ENCODE data around the gene RAB5A. TPM values are rescaled to one million over a fixed set of nuclear protein-coding genes. Genes with fewer than 3 reads are reported as not detected.
"Not testable (repeated sequence)": the region's sequence is repeated elsewhere in the genome, so short reads cannot be mapped to it uniquely, and the experiment has no call there.

The RAB5A gene, protein sequence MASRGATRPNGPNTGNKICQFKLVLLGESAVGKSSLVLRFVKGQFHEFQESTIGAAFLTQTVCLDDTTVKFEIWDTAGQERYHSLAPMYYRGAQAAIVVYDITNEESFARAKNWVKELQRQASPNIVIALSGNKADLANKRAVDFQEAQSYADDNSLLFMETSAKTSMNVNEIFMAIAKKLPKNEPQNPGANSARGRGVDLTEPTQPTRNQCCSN
- 52.2 TPM for total RNA-seq
- long read RNA-seq, transcript RAB5A-201 (6 exons, 2,536 nt) = major isoform, 67 of 71 reads
- long read RNA-seq, partial matches to known transcripts = 0 of 71 reads
- long read RNA-seq, other reads (novel, unspliced or antisense) = 3 of 71 reads

DNA sequence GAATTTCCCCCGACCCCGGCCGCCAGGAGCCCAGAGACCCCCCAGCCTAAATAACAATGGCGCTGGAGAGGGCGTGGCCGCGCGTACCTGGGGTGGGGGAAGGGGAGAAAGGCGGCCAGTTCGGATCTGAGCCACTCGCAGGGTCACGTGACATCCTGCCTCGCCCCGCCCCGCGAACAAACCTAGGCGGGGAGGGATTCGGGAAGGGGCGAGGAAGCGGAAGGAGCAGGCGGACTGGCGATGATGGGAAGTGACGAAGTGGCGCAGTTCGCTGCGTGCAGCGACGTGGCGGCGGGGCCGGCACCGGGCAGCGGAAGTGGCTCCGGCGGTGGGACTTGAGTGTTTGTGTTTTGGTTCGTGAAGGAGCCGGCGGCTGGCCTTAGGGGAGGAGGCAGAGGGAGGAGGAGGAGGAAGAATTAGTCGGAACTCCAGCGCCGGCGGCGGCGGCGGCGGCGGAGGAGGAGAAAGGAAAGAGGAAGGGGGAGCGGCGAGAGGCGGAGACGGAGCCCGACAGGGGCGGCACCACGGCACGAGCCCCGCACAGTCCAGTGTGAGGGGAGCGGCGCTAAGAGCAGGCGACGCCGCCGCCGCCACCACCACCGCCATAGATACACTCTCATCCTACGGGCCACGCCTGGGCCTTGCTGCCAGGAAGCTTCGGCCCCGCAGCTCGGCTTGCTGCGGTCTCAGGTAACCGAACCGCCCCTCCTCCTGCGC lies at the start of gene RAB5A:
Gene RAB5A (plus strand): TSS at position 266 of the 717 bp plus-strand sequence. CDS start 3,802 bp downstream, outside the sequence.
- peak; percentile 97 for DNase-seq
- intact Hi-C loops (cut with micrococcal nuclease) = no loop called here
- ATAC-seq = peak; percentile 98

DNA sequence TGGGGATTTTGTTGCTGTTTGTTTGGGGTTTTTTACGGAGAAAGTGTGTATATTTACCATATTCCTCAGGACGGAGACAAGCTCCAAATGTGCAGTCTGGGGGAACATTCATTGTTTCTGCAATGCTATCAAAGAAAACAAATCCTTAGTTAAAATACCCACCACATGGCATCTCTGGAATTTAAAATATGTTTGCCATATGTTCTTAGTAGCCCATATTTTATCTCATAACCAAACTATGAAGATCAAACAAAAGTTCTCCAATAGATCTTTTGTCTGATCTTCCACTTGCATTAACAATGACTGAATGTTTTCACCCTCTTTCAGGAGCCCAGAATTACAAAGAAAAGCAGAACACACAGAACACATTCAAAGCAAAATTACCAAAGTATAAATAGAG lies 48.2 kb upstream of the RAB5A start:
- intact Hi-C loops (cut with micrococcal nuclease) = no loop called here

DNA sequence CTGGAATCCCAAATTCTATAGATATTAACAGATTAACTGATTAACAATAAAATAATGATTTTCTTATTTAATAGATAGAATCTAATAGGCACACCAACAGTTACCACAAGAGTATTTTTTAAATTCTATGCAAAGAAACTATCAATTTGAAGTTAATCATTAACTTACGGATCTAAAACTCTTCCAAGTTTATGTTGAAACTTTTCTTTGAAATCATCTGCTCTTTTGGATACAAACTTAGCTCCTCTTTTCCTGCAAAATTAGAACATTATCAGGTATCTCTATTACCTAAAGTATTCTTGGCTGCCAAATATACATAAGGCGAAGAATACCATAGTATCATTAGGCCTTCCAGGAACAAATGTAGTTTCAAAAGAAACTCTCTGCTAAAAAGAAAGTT lies 47.6 kb upstream of the RAB5A start:
- ATAC-seq = no peak
- intact Hi-C loops (cut with micrococcal nuclease) = no loop called here

More for the DNA sequence above, 48.2 kb upstream of the RAB5A start:
- no peak for ATAC-seq
- no peak for DNase-seq

DNA sequence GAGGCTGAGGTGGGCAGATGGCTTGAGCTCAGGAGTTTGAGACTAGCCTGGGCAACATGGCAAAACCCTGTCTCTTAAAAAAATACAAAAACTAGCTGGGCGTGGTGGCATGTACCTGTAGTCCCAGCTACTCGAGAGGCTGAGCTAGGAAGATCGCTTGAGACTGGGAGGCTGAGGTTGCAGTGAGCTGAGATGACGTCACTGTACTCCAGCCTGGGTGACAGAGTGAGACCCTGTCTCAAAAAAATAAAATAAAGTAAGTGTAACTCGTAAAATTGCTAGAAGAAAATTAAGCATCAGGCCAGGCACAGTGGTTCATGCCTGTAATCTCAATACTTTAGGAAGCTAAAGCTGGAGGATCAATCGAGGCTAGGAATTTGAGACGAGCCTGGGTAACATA lies 47.1 kb upstream of the RAB5A start:
- DNase-seq; intact Hi-C loops (cut with micrococcal nuclease); ATAC-seq: not testable (repeated sequence)

More for the DNA sequence above, 47.6 kb upstream of the RAB5A start:
- DNase-seq = no peak

DNA sequence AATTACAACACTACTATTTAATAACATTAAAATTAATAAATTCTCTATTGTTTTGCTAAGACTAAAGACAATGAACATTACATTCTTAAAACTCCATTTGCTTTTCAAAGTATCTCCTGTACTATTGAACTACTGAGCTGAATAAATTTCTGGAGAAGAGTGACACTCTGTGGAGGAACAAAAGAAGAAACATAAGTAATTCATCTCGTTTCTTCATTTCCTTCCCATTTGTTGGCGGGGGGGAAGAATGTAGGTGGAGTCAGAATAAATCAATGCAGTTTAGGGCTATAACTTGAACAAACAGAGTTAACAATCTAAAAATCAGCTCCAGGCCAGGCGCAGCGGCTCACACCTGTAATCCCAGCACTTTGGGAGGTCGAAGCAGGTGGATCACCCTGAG lies 45.6 kb upstream of the RAB5A start:
- no peak for ATAC-seq
- intact Hi-C loops (cut with micrococcal nuclease) = no loop called here
- no peak for DNase-seq

DNA sequence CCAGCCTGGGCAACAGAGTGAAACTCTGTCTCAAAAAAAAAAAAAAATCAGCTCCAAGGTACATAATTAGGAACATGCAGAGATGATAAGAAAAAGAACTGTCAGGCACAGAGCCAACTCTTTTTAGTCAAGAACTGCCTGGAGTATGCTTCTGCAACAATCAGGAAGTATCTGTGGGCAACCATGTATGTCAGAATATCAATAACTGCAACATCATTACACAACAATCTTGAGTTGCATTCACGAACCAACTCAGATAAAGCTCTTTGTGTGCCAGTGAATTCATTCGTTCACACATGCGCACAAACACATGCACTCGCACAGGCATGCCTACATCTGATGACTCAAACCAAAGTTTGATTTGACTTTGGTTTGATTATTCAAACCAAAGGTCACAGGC lies 45.0 kb upstream of the RAB5A start:
- ATAC-seq (no peak), DNase-seq (no peak)
- intact Hi-C loops (cut with micrococcal nuclease) = no loop called here

DNA sequence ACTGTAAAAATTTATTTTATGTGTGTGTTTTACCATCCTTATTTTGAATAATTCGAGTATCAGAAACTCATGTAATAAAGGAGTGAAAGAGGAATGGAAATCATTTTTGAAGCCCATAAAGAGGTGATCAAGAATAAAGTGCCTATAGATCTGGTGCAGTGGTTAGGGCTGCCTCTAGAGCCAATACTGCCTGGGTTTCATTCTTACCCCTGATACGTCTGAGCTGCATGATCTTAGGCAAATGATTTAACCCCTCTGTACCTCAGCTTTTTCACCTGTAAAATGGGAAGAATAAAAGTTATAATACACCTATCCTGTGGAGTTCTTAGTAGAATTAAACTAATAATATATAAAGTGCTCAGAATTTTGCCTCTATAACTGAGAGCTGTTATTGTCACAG lies 43.2 kb upstream of the RAB5A start:
- intact Hi-C loops (cut with micrococcal nuclease) = no loop called here
- ATAC-seq (no peak), DNase-seq (no peak)

DNA sequence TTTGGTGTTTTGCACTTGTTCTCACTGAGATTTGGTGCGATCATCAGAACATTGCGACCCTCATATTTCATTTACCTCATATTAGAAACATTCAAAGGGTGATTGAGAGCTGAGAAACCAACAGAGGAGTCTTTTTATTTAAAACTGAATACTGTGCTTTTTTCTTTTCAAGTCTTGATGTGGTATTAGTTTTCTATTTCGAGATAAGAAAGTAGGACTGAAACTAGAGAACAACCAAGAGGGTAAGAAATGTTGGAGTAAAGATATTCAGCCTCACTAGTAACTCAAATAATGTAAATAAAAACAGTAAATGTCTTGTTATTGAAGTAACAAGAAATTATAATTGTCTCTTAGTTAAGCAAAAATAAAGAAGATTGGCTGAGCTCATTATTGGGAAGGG lies 39.4 kb upstream of the RAB5A start:
- intact Hi-C loops (cut with micrococcal nuclease) = no loop called here
- DNase-seq (no peak), ATAC-seq (no peak)

DNA sequence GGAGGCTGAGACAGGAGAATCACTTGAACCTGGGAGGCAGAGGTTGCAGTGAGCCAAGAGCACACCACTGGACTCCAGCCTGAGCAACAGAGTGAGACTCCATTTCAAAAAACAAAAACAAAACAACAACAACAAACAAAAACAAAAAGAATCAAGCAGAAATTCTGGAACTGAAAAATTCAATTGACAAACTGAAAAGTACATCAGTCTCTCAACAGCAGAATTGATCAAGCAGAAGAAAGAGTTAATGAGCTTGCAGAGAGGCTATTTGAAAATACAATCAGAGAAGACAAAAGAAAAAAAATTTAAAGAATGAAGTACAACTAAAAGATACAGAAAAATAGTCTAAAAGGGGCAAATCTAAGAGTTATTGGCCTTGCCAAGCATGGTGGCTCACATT lies 35.4 kb upstream of the RAB5A start:
- DNase-seq = no peak
- ATAC-seq = no peak
- intact Hi-C loops (cut with micrococcal nuclease) = no loop called here

DNA sequence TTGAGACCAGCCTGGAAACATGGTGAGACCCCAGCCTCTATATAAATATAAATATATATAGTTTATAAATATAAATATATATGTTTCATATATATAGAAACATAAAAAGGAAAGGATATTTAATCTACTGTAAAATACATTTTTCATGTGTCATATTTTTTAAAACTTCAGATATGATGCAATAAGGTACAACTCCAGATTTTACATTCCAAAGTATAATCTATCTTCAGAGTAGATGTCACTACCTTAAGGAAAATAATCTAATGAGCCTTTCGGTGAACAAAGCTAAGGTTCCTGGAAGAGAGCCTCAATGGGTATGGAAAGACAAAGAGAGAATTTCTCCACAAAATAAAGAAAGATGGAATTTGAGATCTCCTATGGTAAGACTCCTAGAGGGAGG lies 29.7 kb upstream of the RAB5A start:
- ATAC-seq = no peak
- intact Hi-C loops (cut with micrococcal nuclease) = no loop called here
- DNase-seq = no peak

DNA sequence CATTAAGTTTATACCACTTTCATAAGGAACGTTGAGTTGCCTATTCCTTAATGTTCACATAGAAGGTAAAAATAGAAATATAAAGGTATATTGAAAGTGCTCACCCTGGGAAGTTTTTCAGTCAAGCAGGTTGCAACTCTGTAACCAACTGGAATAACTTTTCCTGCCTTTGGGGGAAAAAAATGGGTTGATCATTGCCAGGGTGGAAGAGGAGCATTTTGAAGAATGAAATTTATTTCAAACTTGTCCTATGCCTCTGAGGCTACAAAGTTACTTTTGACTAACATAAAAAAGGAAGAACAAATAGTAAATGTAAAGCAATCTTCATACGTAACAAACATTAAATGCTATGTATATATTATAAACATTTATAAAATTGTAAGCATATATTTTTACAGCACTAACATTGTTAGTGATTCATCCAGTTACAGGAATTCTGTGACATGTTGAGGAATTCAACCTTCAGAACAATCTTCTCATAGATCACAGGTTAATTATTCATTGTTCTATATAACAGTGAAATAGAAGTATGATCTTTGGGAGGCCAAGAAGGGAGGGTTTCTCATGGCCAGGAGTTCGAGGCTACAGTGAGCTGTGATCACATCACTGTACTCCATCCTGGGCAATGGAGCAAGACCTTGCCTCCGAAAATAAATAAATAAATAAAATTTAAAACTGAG lies 26.4 kb upstream of the RAB5A start:
- intact Hi-C loops (cut with micrococcal nuclease) = no loop called here
- no peak for ATAC-seq

DNA sequence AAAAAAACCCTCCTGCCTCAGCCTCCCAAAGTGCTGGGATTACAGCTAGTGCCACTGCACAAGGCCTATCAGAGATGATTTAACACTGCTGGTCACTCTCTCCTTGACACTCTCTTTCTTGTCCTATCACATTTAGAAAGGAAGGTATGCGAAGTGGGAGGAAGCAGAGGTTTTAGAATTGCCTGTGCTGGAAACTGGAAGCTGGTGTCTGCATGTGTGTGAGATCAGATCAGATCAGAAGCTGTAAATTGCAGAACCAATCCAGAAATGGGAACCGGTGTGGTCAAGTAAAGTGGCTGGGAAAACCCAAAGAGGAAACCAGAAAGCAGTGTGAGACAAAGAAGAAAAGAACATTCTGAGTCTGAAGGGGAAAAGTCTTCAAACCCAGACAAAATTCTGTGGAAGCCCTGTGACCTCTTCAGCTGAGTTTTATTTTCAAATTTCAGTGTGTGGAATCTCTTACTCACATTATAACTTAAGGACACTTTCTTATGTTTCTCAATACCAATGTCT lies 15.7 kb upstream of the RAB5A start:
- intact Hi-C loops (cut with micrococcal nuclease) = no loop called here
- DNase-seq = no peak
- no peak for ATAC-seq

More for the DNA sequence above, 26.4 kb upstream of the RAB5A start:
- DNase-seq = no peak

DNA sequence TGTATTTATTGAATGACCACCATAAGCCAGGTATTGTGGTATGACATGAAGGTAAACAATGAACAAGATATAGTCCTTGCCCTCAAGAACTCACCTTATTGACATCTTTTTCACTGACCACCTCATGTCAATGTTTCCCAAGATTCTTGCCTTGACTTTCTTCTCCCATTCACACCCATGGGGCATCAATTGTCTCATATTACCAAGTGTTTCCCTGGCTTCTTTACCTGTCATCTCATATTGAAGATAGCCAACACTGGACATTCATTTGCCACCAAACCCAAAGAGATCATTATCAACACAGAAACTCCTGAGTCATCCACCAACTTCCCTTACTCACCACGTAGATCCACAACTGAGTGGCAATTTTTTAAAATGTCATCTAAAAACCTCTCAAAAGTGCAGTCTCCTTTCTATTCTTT lies 15.1 kb upstream of the RAB5A start:
- ATAC-seq (no peak), DNase-seq (no peak)
- intact Hi-C loops (cut with micrococcal nuclease) = no loop called here

DNA sequence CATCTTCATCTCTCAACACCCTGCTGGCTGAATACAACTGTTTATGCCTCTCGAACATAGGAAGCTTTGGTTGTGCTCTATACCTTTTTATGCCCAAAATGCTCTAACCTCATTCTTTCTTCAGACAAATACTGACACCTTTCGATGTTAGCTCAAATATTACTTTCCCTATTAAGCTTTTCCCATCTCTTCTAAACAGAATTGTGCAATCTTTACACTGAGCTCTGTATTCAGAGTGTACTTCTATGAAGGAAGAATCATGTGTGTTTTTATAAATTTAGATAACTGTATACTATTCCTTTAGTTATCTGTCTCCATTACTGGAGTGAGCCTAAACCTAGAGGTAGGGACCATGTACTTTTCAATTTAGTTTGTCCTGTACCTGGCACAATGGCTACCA lies 14.5 kb upstream of the RAB5A start:
- intact Hi-C loops (cut with micrococcal nuclease) = no loop called here
- ATAC-seq (no peak), DNase-seq (no peak)

DNA sequence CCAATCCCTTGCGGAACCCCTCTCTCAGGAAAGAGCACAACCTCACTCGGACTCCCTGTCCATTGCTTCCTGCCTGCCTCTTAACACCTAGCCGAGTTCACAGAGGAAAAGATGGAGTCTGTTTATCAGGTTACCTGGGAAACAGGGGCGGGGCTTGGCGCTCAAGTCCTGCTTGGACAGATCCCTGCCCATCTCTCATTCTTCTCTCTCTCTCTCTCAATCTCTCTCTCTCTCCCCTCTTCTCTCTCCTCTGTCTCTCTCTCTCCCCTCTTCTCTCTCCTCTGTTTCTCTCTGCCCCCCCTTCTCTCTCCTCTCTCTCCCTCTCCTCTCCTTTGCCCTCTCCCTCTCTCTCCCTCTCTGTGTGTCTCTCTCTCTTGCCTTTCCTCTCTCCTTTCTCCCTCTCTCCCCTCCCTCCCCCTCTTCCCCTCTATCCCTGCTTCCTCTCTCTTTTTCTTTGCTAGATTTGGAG lies 12.8 kb upstream of the RAB5A start, which contains the start of gene EFHB:
Gene EFHB (minus strand): TSS at position 120 of the 469 bp plus-strand sequence. CDS start 199 bp downstream, outside the sequence.
- ATAC-seq = no peak
- peak; percentile 52 for DNase-seq
- intact Hi-C loops (cut with micrococcal nuclease) = no loop called here

DNA sequence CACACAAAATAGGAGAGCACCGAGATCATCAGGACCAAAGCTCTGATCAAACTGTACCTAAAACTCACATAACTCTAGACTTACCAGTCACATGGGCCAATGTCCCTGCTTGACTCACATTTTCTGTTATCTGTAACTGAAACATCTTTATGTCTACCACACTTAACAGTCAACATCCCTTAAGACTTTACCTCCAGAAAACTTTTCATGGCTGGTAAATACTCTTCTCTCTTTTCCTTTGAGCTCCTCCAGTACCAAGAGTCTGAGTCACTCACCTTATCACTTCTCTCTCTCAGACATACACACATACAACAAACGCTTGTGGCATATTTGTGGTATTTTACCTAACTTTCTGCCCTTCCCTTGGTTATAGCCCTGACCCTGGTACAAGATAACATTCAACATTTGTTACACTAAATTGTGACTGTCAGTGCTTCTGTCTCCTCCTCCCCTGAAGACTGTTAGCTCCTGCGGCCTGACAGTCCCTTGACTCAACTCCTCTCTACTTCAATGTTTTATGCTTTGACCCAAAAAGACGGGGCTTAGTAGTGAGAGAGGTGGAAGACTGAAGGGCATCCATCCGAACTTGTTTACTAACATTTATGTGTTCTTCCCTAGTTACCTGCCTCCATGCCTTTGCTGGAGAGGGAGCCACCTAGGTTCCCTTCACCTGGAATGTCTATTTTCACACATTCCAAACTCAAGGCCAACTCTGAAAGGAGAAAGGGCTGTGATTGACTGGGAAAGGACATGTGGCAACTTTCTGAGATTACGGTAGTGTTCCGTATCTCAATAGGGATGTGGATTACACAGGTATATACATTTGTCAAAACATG lies 9.2 kb upstream of the RAB5A start:
- intact Hi-C loops (cut with micrococcal nuclease) = no loop called here
- ATAC-seq = no peak
- DNase-seq = no peak

DNA sequence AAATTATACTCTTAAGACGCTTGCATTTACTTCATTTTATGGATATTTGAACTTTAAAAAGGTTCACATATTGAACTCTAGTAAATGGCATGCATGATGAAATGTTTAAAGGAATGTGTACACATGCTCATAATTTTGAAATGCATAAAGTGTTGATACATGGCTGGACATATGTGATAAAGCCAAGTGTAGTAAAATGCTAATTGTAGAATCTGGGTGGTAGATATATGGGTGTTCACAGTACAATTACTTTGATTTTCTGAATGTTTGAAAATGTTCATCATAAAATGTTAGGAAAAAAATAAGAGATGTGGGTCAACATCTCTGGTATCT lies 8.6 kb upstream of the RAB5A start:
- intact Hi-C loops (cut with micrococcal nuclease) = no loop called here
- ATAC-seq = no peak
- DNase-seq = no peak

DNA sequence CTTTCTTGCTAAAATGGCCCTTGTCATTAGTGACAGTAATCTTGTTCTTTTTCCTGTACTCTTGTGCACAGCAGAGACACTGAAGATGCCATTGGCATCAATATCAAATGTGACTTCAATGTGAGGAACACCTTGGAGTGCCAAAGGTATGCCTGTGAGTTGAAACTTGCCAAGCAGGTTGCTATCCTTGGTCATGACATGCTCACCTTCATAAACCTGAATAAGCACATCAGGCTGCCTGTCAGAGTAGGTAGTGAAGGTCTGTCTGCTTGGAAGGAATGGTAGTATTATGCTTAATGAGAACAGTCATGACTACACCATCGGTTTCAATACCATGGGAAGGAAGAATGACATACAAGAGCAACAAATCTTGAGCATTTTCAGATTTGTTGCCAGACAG lies 6.3 kb upstream of the RAB5A start:
- ATAC-seq (no peak), DNase-seq (no peak)
- intact Hi-C loops (cut with micrococcal nuclease) = no loop called here

DNA sequence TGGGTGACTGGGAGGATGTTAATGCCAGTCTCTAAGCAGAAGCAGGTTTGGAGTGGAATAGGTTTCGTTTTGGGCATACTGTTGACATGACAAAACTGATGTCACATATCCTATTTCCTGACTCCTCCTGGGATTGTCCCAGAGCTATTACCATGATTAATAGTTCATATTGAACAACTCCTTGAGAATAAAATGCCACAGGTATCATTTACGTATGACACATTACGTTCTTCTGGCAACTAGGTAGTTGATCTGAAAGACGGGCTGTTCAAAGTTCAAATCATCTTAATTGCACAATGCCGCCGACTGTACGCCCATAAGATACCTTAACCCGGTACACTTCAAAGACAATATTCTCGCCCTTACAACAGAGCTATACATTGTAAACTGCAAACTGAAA lies 1.4 kb upstream of the RAB5A start:
- no peak for ATAC-seq
- intact Hi-C loops (cut with micrococcal nuclease) = no loop called here

More for the DNA sequence above, 1.4 kb upstream of the RAB5A start:
- no peak for DNase-seq

Measured in left ventricle myocardium superior (tissue), 1 donor.